22Rv1 (cell line): ENCODE measurements around the gene ARVCF.

Experiments
- H3K27ac ChIP-seq: fragments of 450-650 bp; 2 replicates; pipeline ENCODE4 v1.5.1; 2017
- CTCF ChIP-seq: fragments of 450-650 bp; IDR thresholded peaks from 2 replicates; pipeline ENCODE4 v1.5.1; 2017; ENCODE audit warnings: mild to moderate bottlenecking
- ZFX ChIP-seq: fragments of 450-650 bp; IDR thresholded peaks from 2 replicates; pipeline ENCODE4 v1.6.1; 2017; ENCODE audit warnings: antibody characterized with exemption, borderline replicate concordance

Gene ARVCF

GRCh38 chr22:20016734-20017621, at the start of gene ARVCF:
Gene ARVCF, minus strand, starts transcription at chr22:20016823. Its CDS starts 26,029 bp downstream, at chr22:19990794.
- peak within 1 kb of the TSS; percentile 54 for H3K27ac ChIP-seq
- TF ChIP-seq ZFX, result no peak
- TF ChIP-seq CTCF, result peak; percentile 15; the same call in 1 of the 2 replicates

- TF ChIP-seq ZFX, result no peak
- no peak for TF ChIP-seq CTCF
- no peak overlapping the region for H3K27ac ChIP-seq
Observed at GRCh38 chr22:20065896-20066616, 49.4 kb upstream of the ARVCF start.

- H3K27ac ChIP-seq, result no peak overlapping the region
- TF ChIP-seq CTCF (no peak), ZFX (no peak)
Observed at GRCh38 chr22:20064545-20065262, 48.1 kb upstream of the ARVCF start.

- no peak for TF ChIP-seq CTCF
- TF ChIP-seq ZFX, result no peak
- no peak overlapping the region for H3K27ac ChIP-seq
Observed at GRCh38 chr22:20064140-20064480, 47.5 kb upstream of the ARVCF start.

GRCh38 chr22:20063271-20064139, 46.9 kb upstream of the ARVCF start:
- no peak overlapping the region for H3K27ac ChIP-seq
- TF ChIP-seq ZFX, result no peak
- TF ChIP-seq CTCF, result no peak

- no peak for TF ChIP-seq CTCF
- TF ChIP-seq ZFX, result no peak
- H3K27ac ChIP-seq, result no peak overlapping the region
Observed at GRCh38 chr22:20062766-20063083, 46.1 kb upstream of the ARVCF start.
